Kidney epithelial cell (primary cell): ENCODE data around the gene FBRSL1. TPM values are rescaled to one million over a fixed set of nuclear protein-coding genes. Genes with fewer than 3 reads are reported as not detected.

ENCODE experiments used
- DNase-seq: peaks from one replicate; pipeline ENCODE4 v3.0.0-alpha.2; 2010; ENCODE audit warnings: low read depth
- H3K27me3 ChIP-seq: 2 replicates; pipeline ENCODE4 v1.6.0; 2011; ENCODE audit warnings: low read length; ENCODE audit not compliant: control insufficient read depth, insufficient read depth
- H3K36me3 ChIP-seq: 2 replicates; pipeline ENCODE4 v1.5.1; 2011; ENCODE audit warnings: low read length; ENCODE audit not compliant: control insufficient read depth, insufficient read depth
- H3K4me3 ChIP-seq: 2 replicates; pipeline ENCODE4 v1.5.1; 2011; ENCODE audit warnings: low read depth, mild to moderate bottlenecking, control low read depth, low read length
- CTCF ChIP-seq: IDR thresholded peaks from 2 replicates; pipeline ENCODE4 v1.5.1; 2011; ENCODE audit warnings: mild to moderate bottlenecking, moderate library complexity, low read length, control low read depth, inconsistent platforms; ENCODE audit not compliant: insufficient read depth, poor library complexity, severe bottlenecking
- total RNA-seq: library from RNA; depleted of rRNA; stranded (reverse); fragments of >200 nt; gene quantifications from 2 replicates; pipeline ENCODE4 v1.2.3, GENCODE V29; 2015

The FBRSL1 gene
- total RNA-seq, 1 donor from 2014 or later: 22.9 TPM

- no peak for DNase-seq
- peaks cover 37% of the 10 kb centered on the region for H3K27me3 ChIP-seq
- H3K4me3 ChIP-seq: no peak overlapping the region
- no peaks in the 10 kb centered on the region for H3K36me3 ChIP-seq
- TF ChIP-seq CTCF: no peak
Measured at GRCh38 chr12:132545164-132545953, 55.4 kb downstream of the FBRSL1 start.

- no peaks in the 10 kb centered on the region for H3K36me3 ChIP-seq
- H3K4me3 ChIP-seq: no peak overlapping the region
- H3K27me3 ChIP-seq: peaks cover 40% of the 10 kb centered on the region
- TF ChIP-seq CTCF: no peak
- DNase-seq: no peak
Measured at GRCh38 chr12:132545955-132546354, 56.0 kb downstream of the FBRSL1 start.

- H3K36me3 ChIP-seq: no peaks in the 10 kb centered on the region
- no peak for TF ChIP-seq CTCF
- no peak for DNase-seq
- peaks cover 40% of the 10 kb centered on the region for H3K27me3 ChIP-seq
- no peak overlapping the region for H3K4me3 ChIP-seq
Measured at GRCh38 chr12:132546647-132547046, 56.7 kb downstream of the FBRSL1 start.

- no peak for TF ChIP-seq CTCF
- DNase-seq: no peak
- H3K4me3 ChIP-seq: no peak overlapping the region
- H3K36me3 ChIP-seq: no peaks in the 10 kb centered on the region
- peaks cover 40% of the 10 kb centered on the region for H3K27me3 ChIP-seq
Measured at GRCh38 chr12:132547205-132547740, 57.3 kb downstream of the FBRSL1 start.

- H3K4me3 ChIP-seq: no peak overlapping the region
- no peak for DNase-seq
- peaks cover 35% of the 10 kb centered on the region for H3K27me3 ChIP-seq
- no peaks in the 10 kb centered on the region for H3K36me3 ChIP-seq
- no peak for TF ChIP-seq CTCF
Measured at GRCh38 chr12:132548430-132549058, 58.6 kb downstream of the FBRSL1 start.
